ENCODE results near the gene SLC6A18.

Gene SLC6A18

GRCh38 chr5:1186351-1187233 is 38.6 kb upstream of the SLC6A18 start:
- FAIRE-seq (no peak), DNase-seq (ENCODE audit: low spot score) (no peak)

- DNase-seq (ENCODE audit: low spot score) (no peak), FAIRE-seq (no peak)
Measured at GRCh38 chr5:1187234-1187949, 37.8 kb upstream of the SLC6A18 start.

GRCh38 chr5:1187950-1188334 is 37.2 kb upstream of the SLC6A18 start:
- DNase-seq (ENCODE audit: low spot score), result no peak
- FAIRE-seq, result no peak

GRCh38 chr5:1188464-1188863 is 36.7 kb upstream of the SLC6A18 start:
- no peak for FAIRE-seq
- DNase-seq (ENCODE audit: low spot score), result no peak

GRCh38 chr5:1189269-1189668 is 35.9 kb upstream of the SLC6A18 start:
- DNase-seq (ENCODE audit: low spot score) (no peak), FAIRE-seq (no peak)

GRCh38 chr5:1190278-1190677 is 34.9 kb upstream of the SLC6A18 start:
- FAIRE-seq (no peak), DNase-seq (ENCODE audit: low spot score) (no peak)

- DNase-seq (ENCODE audit: low spot score) (no peak), FAIRE-seq (no peak)
Measured at GRCh38 chr5:1190837-1191239, 34.3 kb upstream of the SLC6A18 start.

GRCh38 chr5:1192971-1193590 is 32.1 kb upstream of the SLC6A18 start:
- peak; percentile 17 for FAIRE-seq
- DNase-seq (ENCODE audit: low spot score), result no peak

- FAIRE-seq, result no peak
- DNase-seq (ENCODE audit: low spot score), result no peak
Measured at GRCh38 chr5:1193591-1193985, 31.6 kb upstream of the SLC6A18 start.

GRCh38 chr5:1194378-1194777 is 30.8 kb upstream of the SLC6A18 start:
- DNase-seq (ENCODE audit: low spot score) (no peak), FAIRE-seq (no peak)

- DNase-seq (ENCODE audit: low spot score) (no peak), FAIRE-seq (no peak)
Measured at GRCh38 chr5:1195439-1195838, 29.7 kb upstream of the SLC6A18 start.

- no peak for FAIRE-seq
Measured at GRCh38 chr5:1195916-1196315, 29.3 kb upstream of the SLC6A18 start.

GRCh38 chr5:1196562-1196961 is 28.6 kb upstream of the SLC6A18 start:
- DNase-seq (ENCODE audit: low spot score) (no peak), FAIRE-seq (no peak)

More at GRCh38 chr5:1195916-1196315, 29.3 kb upstream of the SLC6A18 start:
- no peak for DNase-seq (ENCODE audit: low spot score)

- FAIRE-seq (no peak), DNase-seq (ENCODE audit: low spot score) (no peak)
Measured at GRCh38 chr5:1197876-1198666, 27.1 kb upstream of the SLC6A18 start.

GRCh38 chr5:1199340-1199648 is 25.9 kb upstream of the SLC6A18 start:
- DNase-seq (ENCODE audit: low spot score), result no peak
- no peak for FAIRE-seq

GRCh38 chr5:1199649-1200494 is 25.3 kb upstream of the SLC6A18 start:
- FAIRE-seq, result no peak

GRCh38 chr5:1200495-1201326 is 24.5 kb upstream of the SLC6A18 start:
- no peak for DNase-seq (ENCODE audit: low spot score)
- FAIRE-seq, result no peak

More at GRCh38 chr5:1199649-1200494, 25.3 kb upstream of the SLC6A18 start:
- DNase-seq (ENCODE audit: low spot score), result no peak

- FAIRE-seq (no peak), DNase-seq (ENCODE audit: low spot score) (no peak)
Measured at GRCh38 chr5:1201327-1202025, 23.7 kb upstream of the SLC6A18 start, which contains the start of gene SLC6A19. Gene SLC6A19, plus strand, starts transcription at chr5:1201595. Its CDS starts 56 bp downstream, at chr5:1201651.

Measured in urothelium cell line (cell line).